GM21723 (cell line): ENCODE measurements around the gene IL1RAPL1.

ENCODE experiments used
- ATAC-seq: cut with Tn5 transposase; IDR thresholded peaks from one replicate; pipeline ENCODE4 v1.9.1; 2021; ENCODE audit warnings: mild to moderate bottlenecking, moderate library complexity; ENCODE audit not compliant: unreplicated experiment

Gene IL1RAPL1

GRCh38 chrX:29488919-29489318 lies 901.7 kb downstream of the IL1RAPL1 start:
- peak; percentile 58 for ATAC-seq

- ATAC-seq = no peak
These were observed 903.4 kb downstream of the IL1RAPL1 start for GRCh38 chrX:29490606-29491005.

- no peak for ATAC-seq
These were observed 904.4 kb downstream of the IL1RAPL1 start for GRCh38 chrX:29491659-29492058.

- no peak for ATAC-seq
These were observed 909.5 kb downstream of the IL1RAPL1 start for GRCh38 chrX:29496636-29497180.

- ATAC-seq = no peak
These were observed 919.5 kb downstream of the IL1RAPL1 start for GRCh38 chrX:29506729-29507128.

- ATAC-seq = no peak
These were observed 930.9 kb downstream of the IL1RAPL1 start for GRCh38 chrX:29518100-29518499.

- ATAC-seq = peak; percentile 83
These were observed 941.0 kb downstream of the IL1RAPL1 start for GRCh38 chrX:29528281-29528680.

- no peak for ATAC-seq
These were observed 943.3 kb downstream of the IL1RAPL1 start for GRCh38 chrX:29530501-29530900.

- peak; percentile 64 for ATAC-seq
These were observed 944.1 kb downstream of the IL1RAPL1 start for GRCh38 chrX:29531336-29531735.

- no peak for ATAC-seq
These were observed 948.2 kb downstream of the IL1RAPL1 start for GRCh38 chrX:29535212-29536162.

- ATAC-seq = no peak
These were observed 953.8 kb downstream of the IL1RAPL1 start for GRCh38 chrX:29541038-29541437.

GRCh38 chrX:29542152-29542551 lies 954.9 kb downstream of the IL1RAPL1 start:
- ATAC-seq = no peak

GRCh38 chrX:29545878-29546277 lies 958.6 kb downstream of the IL1RAPL1 start:
- no peak for ATAC-seq

- no peak for ATAC-seq
These were observed 960.6 kb downstream of the IL1RAPL1 start for GRCh38 chrX:29547877-29548276.

GRCh38 chrX:29553542-29553941 lies 966.3 kb downstream of the IL1RAPL1 start:
- no peak for ATAC-seq

GRCh38 chrX:29555465-29556091 lies 968.3 kb downstream of the IL1RAPL1 start:
- ATAC-seq = peak; percentile 98

- ATAC-seq = no peak
These were observed 972.8 kb downstream of the IL1RAPL1 start for GRCh38 chrX:29560065-29560464.

GRCh38 chrX:29561417-29561816 lies 974.2 kb downstream of the IL1RAPL1 start:
- ATAC-seq = no peak

GRCh38 chrX:29580560-29580959 lies 993.3 kb downstream of the IL1RAPL1 start:
- no peak for ATAC-seq

- no peak for ATAC-seq
These were observed 994.0 kb downstream of the IL1RAPL1 start for GRCh38 chrX:29581223-29581622.

- no peak for ATAC-seq
These were observed 999.9 kb downstream of the IL1RAPL1 start for GRCh38 chrX:29587107-29587506.

GRCh38 chrX:29590921-29591320 lies 1003.7 kb downstream of the IL1RAPL1 start:
- no peak for ATAC-seq
